Testis (tissue), 3 donors: ENCODE results near the gene APBB3. TPM values are rescaled to one million over a fixed set of nuclear protein-coding genes. Genes with fewer than 3 reads are reported as not detected.

Experiments
- DNase-seq: peaks from one replicate; pipeline ENCODE4 v3.0.0-alpha.2; 2019
- H3K27ac ChIP-seq, 2 donors: fragments of 200-600 bp; sonication (generic); one replicate each; pipeline ENCODE4 v1.5.1; 2019
- H3K27me3 ChIP-seq: fragments of 200-600 bp; sonication (generic); one replicate; pipeline ENCODE4 v1.5.1; 2019
- H3K36me3 ChIP-seq: fragments of 200-600 bp; sonication (generic); one replicate; pipeline ENCODE4 v1.5.1; 2017; ENCODE audit warnings: low read depth; ENCODE audit errors: missing control alignments
- H3K4me1 ChIP-seq: fragments of 200-600 bp; sonication (generic); one replicate; pipeline ENCODE4 v1.5.1; 2019
- H3K4me3 ChIP-seq, 2 donors: fragments of 200-600 bp; sonication (generic); one replicate each; pipeline ENCODE4 v1.5.1; 2017 to 2019
- H3K9me3 ChIP-seq: fragments of 200-600 bp; sonication (generic); one replicate; pipeline ENCODE4 v1.5.1; 2017
- CTCF ChIP-seq, 3 experiments: fragments of 450-650 bp in 2 of 3; fragments of 200-600 bp in 1 of 3; sonication (generic) in 1 of 3; IDR thresholded peaks; one replicate each; pipeline ENCODE4 v1.5.1; 2016 to 2019; ENCODE audit warnings: antibody characterized with exemption in 3 of 3, mild to moderate bottlenecking in 2 of 3, moderate library complexity in 1 of 3
- POLR2A ChIP-seq: fragments of 450-650 bp; IDR thresholded peaks from one replicate; pipeline ENCODE4 v1.6.1; 2017; ENCODE audit warnings: antibody characterized with exemption, mild to moderate bottlenecking, moderate library complexity
- WGBS, 2 donors: methylation state at CpG; one replicate each; pipeline ENCODE4 v1.1.5; 2018; 5-methylcytosine and 5-hydroxymethylcytosine counted together
- intact Hi-C: fragments of 100-400 bp; cut with DNase I; formaldehyde crosslinking; loops from one replicate; pipeline ENCODE4 v1.15.1; 2023; ENCODE audit warnings: low total_unique reads
- polyA plus RNA-seq: library from polyadenylated mRNA; stranded (reverse); fragments of 350-450 nt; fragmentation: Illumina TruSeq; extraction: RNeasy Lipid Tissue Mini Kit (QIAGEN cat#74804); gene quantifications from one replicate; pipeline ENCODE4 v1.2.3, GENCODE V29; 2014; ENCODE audit warnings: low read depth, low replicate concordance; ENCODE audit not compliant: insufficient read depth
- total RNA-seq, 2 donors: library from RNA; depleted of rRNA; stranded (reverse); fragments of >200 nt; gene quantifications; one replicate each; pipeline ENCODE4 v1.2.3, GENCODE V29; 2016

Gene APBB3
- total and polyA plus RNA-seq, 3 donors from 2014 or later: 73.1 to 129 (median 122) TPM

GRCh38 chr5:140591747-140592372 lies 27.5 kb upstream of the APBB3 start:
- no peak overlapping the region for H3K27ac ChIP-seq
- H3K36me3 ChIP-seq: no peaks in the 10 kb centered on the region
- H3K9me3 ChIP-seq: no peaks in the 10 kb centered on the region
- intact Hi-C loops: no loop called here
- no peak for DNase-seq
- no peaks in the 10 kb centered on the region for H3K27me3 ChIP-seq
- WGBS, 2 donors: 78 to 94% methylated on average over 5 of the region's 5 CpGs
- no peak for TF ChIP-seq POLR2A
- TF ChIP-seq CTCF (IDR thresholded peaks at IDR 0.05): no peak
- peaks cover 30% of the 10 kb centered on the region for H3K4me1 ChIP-seq
- H3K4me3 ChIP-seq: no peak overlapping the region

GRCh38 chr5:140590861-140591260 lies 26.5 kb upstream of the APBB3 start:
- Histone ChIP-seq H3K27ac (no peak overlapping the region), H3K27me3 (no peaks in the 10 kb centered on the region), H3K4me1 (peaks cover 21% of the 10 kb centered on the region), H3K36me3 (no peaks in the 10 kb centered on the region), H3K4me3 (no peak overlapping the region), H3K9me3 (no peaks in the 10 kb centered on the region)
- intact Hi-C loops: no loop called here
- TF ChIP-seq POLR2A: no peak
- TF ChIP-seq CTCF (IDR thresholded peaks at IDR 0.05): no peak
- WGBS, 2 donors: 88 to 90% methylated on average over 7 of the region's 7 CpGs
- no peak for DNase-seq

- no peaks in the 10 kb centered on the region for H3K27me3 ChIP-seq
- no peaks in the 10 kb centered on the region for H3K36me3 ChIP-seq
- intact Hi-C loops: no loop called here
- no peak overlapping the region for H3K27ac ChIP-seq
- H3K9me3 ChIP-seq: no peaks in the 10 kb centered on the region
- DNase-seq: no peak
- peaks cover 7% of the 10 kb centered on the region for H3K4me1 ChIP-seq
- WGBS, 2 donors: 55 to 59% methylated on average over 5 of the region's 5 CpGs
- TF ChIP-seq CTCF (IDR thresholded peaks at IDR 0.05): no peak
- TF ChIP-seq POLR2A: no peak
- no peak overlapping the region for H3K4me3 ChIP-seq
Observed at GRCh38 chr5:140588311-140589070, 24.1 kb upstream of the APBB3 start.

GRCh38 chr5:140587495-140587894 lies 23.1 kb upstream of the APBB3 start:
- intact Hi-C loops: no loop called here
- H3K9me3 ChIP-seq: no peaks in the 10 kb centered on the region

More at GRCh38 chr5:140587495-140587894, 23.1 kb upstream of the APBB3 start:
- peaks cover 7% of the 10 kb centered on the region for H3K4me1 ChIP-seq
- no peak overlapping the region for H3K4me3 ChIP-seq
- no peaks in the 10 kb centered on the region for H3K36me3 ChIP-seq
- H3K27ac ChIP-seq: no peak overlapping the region
- no peak for TF ChIP-seq CTCF (IDR thresholded peaks at IDR 0.05)
- no peak for TF ChIP-seq POLR2A
- 89 to 96% methylated on average over 1 of the region's 1 CpG for WGBS, 2 donors
- H3K27me3 ChIP-seq: no peaks in the 10 kb centered on the region
- no peak for DNase-seq
